Fibroblast of skin of left biceps (primary cell): Measurements from ENCODE around the gene TIPARP.
"Not testable (repeated sequence)": the region's sequence is repeated elsewhere in the genome, so short reads cannot be mapped to it uniquely, and the experiment has no call there.

Source experiments
- DNase-seq, 2 experiments: peaks; one replicate each; pipeline ENCODE4 v3.0.0-alpha.2; 2013; ENCODE audit warnings: low read depth in 2 of 2

TIPARP gene

DNA sequence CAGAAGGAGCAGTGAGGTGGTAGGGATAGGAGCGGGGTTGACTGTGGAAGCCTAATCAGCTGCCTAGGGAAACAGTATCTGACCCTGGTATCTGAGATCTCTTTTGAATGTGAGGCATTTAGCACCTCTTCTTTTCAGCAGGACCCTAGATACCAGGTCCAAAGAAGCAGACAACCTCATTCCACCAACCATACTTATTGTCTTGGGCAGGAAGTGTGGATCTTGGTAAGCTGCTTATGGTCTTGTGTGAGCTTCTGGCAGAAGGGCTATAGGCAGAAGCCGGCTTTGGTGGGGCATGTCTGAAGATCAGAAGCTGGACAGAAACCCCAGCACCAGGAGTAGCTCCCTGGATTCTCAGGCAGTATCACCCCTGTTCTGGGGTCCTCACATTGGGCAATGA, 65.6 kb downstream of the TIPARP start:
- DNase-seq, result no peak

GRCh38 chr3:156740581-156740980, 66.2 kb downstream of the TIPARP start:
- DNase-seq, result not testable (repeated sequence)

DNA sequence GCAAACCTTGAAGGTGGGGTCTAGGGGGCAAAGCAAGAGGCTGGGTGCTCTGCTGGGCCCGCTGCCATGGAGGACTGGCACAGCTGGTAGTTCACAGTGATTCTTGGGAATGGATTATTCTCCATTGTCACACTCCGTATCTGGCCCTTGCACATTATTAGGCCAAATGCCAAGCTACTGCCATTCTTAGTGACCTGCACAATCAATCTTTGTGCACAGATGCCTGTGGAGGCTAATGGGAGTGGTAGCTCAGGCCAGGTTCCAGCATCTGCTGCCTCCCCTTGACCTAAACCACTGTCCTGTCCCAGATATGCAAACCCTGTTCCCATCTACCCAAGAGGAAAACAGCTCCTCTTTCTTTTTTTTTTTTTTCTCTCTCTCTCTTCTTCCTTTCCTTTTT, 67.5 kb downstream of the TIPARP start:
- DNase-seq, result no peak

DNA sequence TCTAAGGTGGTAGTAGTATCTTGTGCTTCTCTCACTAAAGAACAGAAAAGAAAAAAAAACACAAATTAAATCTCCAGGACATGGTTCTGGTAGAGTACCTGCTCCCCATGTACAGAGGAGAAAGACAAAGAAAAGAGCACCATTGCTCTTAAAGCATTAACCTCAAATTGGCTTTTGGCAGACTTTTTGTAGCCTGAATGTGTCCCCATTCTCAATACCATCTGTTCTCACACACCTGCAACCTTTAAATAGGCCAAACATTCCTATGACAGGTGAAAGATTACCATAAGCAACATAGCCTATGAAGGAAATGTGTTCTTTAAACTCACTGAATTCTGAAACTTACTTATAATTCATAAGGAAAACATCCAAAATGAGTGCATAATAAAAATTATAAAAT, 68.0 kb downstream of the TIPARP start:
- no peak for DNase-seq

GRCh38 chr3:156743859-156744258, 69.5 kb downstream of the TIPARP start:
- no peak for DNase-seq

- DNase-seq, result no peak
Measured at GRCh38 chr3:156744631-156745030, 70.2 kb downstream of the TIPARP start.

GRCh38 chr3:156745766-156746165, 71.4 kb downstream of the TIPARP start:
- DNase-seq, result no peak

GRCh38 chr3:156747046-156747445, 72.7 kb downstream of the TIPARP start:
- DNase-seq, result no peak

- no peak for DNase-seq
Measured at GRCh38 chr3:156749244-156749643, 74.9 kb downstream of the TIPARP start.

GRCh38 chr3:156750191-156750873, 75.9 kb downstream of the TIPARP start:
- DNase-seq, result no peak

DNA sequence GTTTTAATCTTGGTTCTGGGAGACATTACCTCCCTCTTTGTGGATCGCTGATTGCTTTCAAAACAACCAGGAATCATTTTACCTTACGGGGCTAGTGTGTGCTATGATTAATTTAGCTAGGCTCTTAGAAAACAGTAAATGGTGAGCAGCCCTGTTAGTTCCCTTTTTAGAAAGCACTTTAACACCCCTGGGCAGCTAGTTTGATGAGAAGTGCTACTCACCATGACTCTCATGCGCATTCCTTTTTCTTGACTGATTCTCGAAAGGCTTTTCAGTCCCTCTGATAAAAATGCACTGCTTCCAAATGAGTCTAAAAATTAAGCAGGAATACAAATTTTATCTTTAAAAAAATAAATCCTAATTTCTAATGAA, 76.5 kb downstream of the TIPARP start:
- DNase-seq, result no peak

DNA sequence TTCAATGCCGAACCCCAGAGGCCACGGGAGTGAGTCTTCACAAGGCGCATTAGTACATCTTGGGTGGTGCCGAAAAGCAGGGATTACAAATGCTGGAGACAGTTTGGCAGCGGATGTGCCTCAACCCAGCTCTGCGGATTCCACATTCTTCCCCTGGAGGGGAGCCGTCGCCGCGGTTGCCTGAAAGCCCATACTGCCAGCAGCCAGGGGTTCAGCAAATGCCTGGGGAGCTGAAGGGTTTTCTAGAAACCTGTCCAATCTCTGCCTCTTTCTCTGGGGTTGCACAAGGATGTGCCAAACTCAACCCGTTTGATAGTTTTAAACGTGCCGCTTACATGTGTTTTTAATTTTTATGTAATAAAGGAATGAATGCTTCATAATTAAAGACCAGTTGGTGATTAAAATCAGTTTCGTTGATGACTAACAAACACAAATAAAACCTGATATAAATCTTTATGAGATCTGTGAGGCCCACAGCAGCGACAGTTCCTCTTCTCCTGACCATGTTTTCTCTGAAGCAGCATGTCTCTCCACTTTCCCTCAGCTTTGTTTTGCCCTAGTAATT, 77.2 kb downstream of the TIPARP start:
- peak; percentile 88 to 89 for DNase-seq
